Measurements from ENCODE around the gene GLE1.

- no peak for TF ChIP-seq POLR2A (IDR thresholded peaks at IDR 0.05)
- no peak for TF ChIP-seq CTCF (IDR thresholded peaks at IDR 0.05)
- no peak for TF ChIP-seq POLR2AphosphoS5 (IDR thresholded peaks at IDR 0.05)
- TF ChIP-seq EP300 (IDR thresholded peaks at IDR 0.05) = no peak
Observed at GRCh38 chr9:128523199-128523925, 18.8 kb downstream of the GLE1 start.

Data from stomach (tissue), 4 donors.